ENCODE data around the gene NFYC.

- TF ChIP-seq CTCF (IDR thresholded peaks at IDR 0.05 in 4 of 5, conservative IDR thresholded peaks at IDR 0.05 in 1 of 5), result no peak
- TF ChIP-seq POLR2A (IDR thresholded peaks at IDR 0.05), result no peak
Observed at GRCh38 chr1:40781608-40781971, 90.1 kb downstream of the NFYC start.
